ENCODE data around the gene PSD2. TPM values are rescaled to one million over a fixed set of nuclear protein-coding genes. Genes with fewer than 3 reads are reported as not detected.
A peak's percentile ranks its signal among the peaks of the same experiment; 100 is the strongest.

PSD2 gene
- total and polyA plus RNA-seq, 2 experiments from 2014 or later, result 0.08 to 0.10 TPM

- H3K79me2 ChIP-seq (replicated peaks; ENCODE audit: insufficient read depth), result no peaks in the 10 kb centered on the region
- no peaks in the 10 kb centered on the region for H3F3A ChIP-seq (replicated peaks; ENCODE audit: low read depth)
- no peaks in the 10 kb centered on the region for H4K20me1 ChIP-seq (replicated peaks; ENCODE audit: insufficient read depth)
- TF ChIP-seq CTCF (conservative IDR thresholded peaks at IDR 0.05; ENCODE audit: low read depth in 2 of 2), result peak in 1 of 2 experiments; percentile 41; a peak in 2 of 4 replicates
- TF ChIP-seq EZH2phosphoT487 (IDR thresholded peaks at IDR 0.05; ENCODE audit: unreplicated experiment), result no peak
- DNase-seq (ENCODE audit: low spot score) (no peak), ATAC-seq (peak; percentile 12; the same call in 2 of the 3 replicates)
- Mint-ChIP-seq H3K9me3 (no peaks in the 10 kb centered on the region), H3K4me1 (peaks cover 5% of the 10 kb centered on the region; the same call in 1 of the 3 replicates), H3K27ac (no peak overlapping the region), H3K36me3 (ENCODE audit: low read depth) (no peaks in the 10 kb centered on the region), H3K27me3 (ENCODE audit: insufficient read depth, low read depth, poor library complexity) (peaks cover 15% of the 10 kb centered on the region), H3K4me3 (no peak overlapping the region)
- no peak overlapping the region for H2AFZ ChIP-seq
- no peak overlapping the region for H3K27ac ChIP-seq (ENCODE audit: low read depth)
- H3K4me3 ChIP-seq, result no peak overlapping the region
- no peaks in the 10 kb centered on the region for H3K4me1 ChIP-seq (ENCODE audit: insufficient read depth)
- no peak overlapping the region for H3K4me2 ChIP-seq
- no peaks in the 10 kb centered on the region for H3K27me3 ChIP-seq (ENCODE audit: insufficient read depth)
- no peaks in the 10 kb centered on the region for H3K9me2 ChIP-seq (ENCODE audit: insufficient read depth)
- H3K36me3 ChIP-seq (ENCODE audit: insufficient read depth), result no peaks in the 10 kb centered on the region
These were observed 85.6 kb downstream of the PSD2 start for GRCh38 chr5:139881143-139881733.

- no peaks in the 10 kb centered on the region for H3K36me3 ChIP-seq (ENCODE audit: insufficient read depth)
- H3K9me2 ChIP-seq (ENCODE audit: insufficient read depth), result no peaks in the 10 kb centered on the region
- H3K27me3 ChIP-seq (ENCODE audit: insufficient read depth), result no peaks in the 10 kb centered on the region
- H3F3A ChIP-seq (replicated peaks; ENCODE audit: low read depth), result no peaks in the 10 kb centered on the region
- no peaks in the 10 kb centered on the region for H3K36me3 Mint-ChIP-seq (ENCODE audit: low read depth)
- H3K27ac Mint-ChIP-seq, result no peak overlapping the region
- peaks cover 15% of the 10 kb centered on the region for H3K27me3 Mint-ChIP-seq (ENCODE audit: insufficient read depth, low read depth, poor library complexity)
- H3K4me1 ChIP-seq (ENCODE audit: insufficient read depth), result no peaks in the 10 kb centered on the region
- DNase-seq (ENCODE audit: low spot score) (no peak), ATAC-seq (no peak)
- H3K4me3 Mint-ChIP-seq, result no peak overlapping the region
- H3K4me3 ChIP-seq, result no peak overlapping the region
- H3K27ac ChIP-seq (ENCODE audit: low read depth), result no peak overlapping the region
- H3K9me3 Mint-ChIP-seq, result no peaks in the 10 kb centered on the region
- no peak overlapping the region for H2AFZ ChIP-seq
- H4K20me1 ChIP-seq (replicated peaks; ENCODE audit: insufficient read depth), result no peaks in the 10 kb centered on the region
- H3K79me2 ChIP-seq (replicated peaks; ENCODE audit: insufficient read depth), result no peaks in the 10 kb centered on the region
- no peak overlapping the region for H3K4me2 ChIP-seq
- H3K4me1 Mint-ChIP-seq, result peaks cover 5% of the 10 kb centered on the region; the same call in 1 of the 3 replicates
- TF ChIP-seq EZH2phosphoT487 (IDR thresholded peaks at IDR 0.05; ENCODE audit: unreplicated experiment) (no peak), REST (IDR thresholded peaks at IDR 0.05; ENCODE audit: unreplicated experiment) (no peak), ZNF114 (CRISPR knock-in tag; IDR thresholded peaks at IDR 0.05) (no peak), JUNB (IDR thresholded peaks at IDR 0.05; ENCODE audit: unreplicated experiment) (no peak), ZNF331 (CRISPR knock-in tag; IDR thresholded peaks at IDR 0.05; ENCODE audit: low read depth) (no peak), POLR2AphosphoS5 (IDR thresholded peaks at IDR 0.05; ENCODE audit: low read depth) (no peak), EZH2 (IDR thresholded peaks at IDR 0.05; ENCODE audit: low read depth, unreplicated experiment) (no peak), ZNF462 (CRISPR knock-in tag; IDR thresholded peaks at IDR 0.05) (no peak), CREB1 (CRISPR knock-in tag; IDR thresholded peaks at IDR 0.05; ENCODE audit: low read depth) (no peak)
These were observed 86.7 kb downstream of the PSD2 start for GRCh38 chr5:139882316-139882715.
